Bronchial smooth muscle cell (primary cell): ENCODE data around the gene OR2A14. TPM values are rescaled to one million over a fixed set of nuclear protein-coding genes. Genes with fewer than 3 reads are reported as not detected.

Experiments
- total RNA-seq: library from RNA; depleted of rRNA; stranded (reverse); fragments of >200 nt; gene quantifications from 2 replicates; pipeline ENCODE4 v1.2.1, GENCODE V29; 2014

OR2A14 gene, protein sequence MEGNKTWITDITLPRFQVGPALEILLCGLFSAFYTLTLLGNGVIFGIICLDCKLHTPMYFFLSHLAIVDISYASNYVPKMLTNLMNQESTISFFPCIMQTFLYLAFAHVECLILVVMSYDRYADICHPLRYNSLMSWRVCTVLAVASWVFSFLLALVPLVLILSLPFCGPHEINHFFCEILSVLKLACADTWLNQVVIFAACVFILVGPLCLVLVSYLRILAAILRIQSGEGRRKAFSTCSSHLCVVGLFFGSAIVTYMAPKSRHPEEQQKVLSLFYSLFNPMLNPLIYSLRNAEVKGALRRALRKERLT
- total RNA-seq: not detected in 2 replicates

DNA sequence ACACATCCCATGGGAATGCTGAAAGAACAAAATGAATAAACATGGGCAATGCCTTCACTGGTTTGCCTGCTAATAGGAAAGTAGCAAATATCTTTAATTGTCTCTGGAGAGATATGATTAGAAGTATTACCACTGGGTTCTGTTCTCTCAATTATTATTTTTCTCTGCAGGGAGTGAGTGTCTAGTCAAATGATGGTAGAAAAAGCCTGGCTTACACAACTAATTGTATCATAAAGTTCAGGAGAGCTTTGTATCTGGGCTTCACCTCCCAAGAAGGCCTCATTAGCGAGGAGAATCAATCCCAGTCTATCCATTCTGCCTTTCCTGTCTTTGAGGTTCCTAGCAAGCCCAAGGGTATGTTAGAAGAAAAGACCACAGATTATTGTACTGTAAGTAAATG is at the start of gene OR2A14:
Gene OR2A14 (plus strand): TSS at position 301 of the 400 bp plus-strand sequence. CDS start 5,937 bp downstream, outside the sequence.

DNA sequence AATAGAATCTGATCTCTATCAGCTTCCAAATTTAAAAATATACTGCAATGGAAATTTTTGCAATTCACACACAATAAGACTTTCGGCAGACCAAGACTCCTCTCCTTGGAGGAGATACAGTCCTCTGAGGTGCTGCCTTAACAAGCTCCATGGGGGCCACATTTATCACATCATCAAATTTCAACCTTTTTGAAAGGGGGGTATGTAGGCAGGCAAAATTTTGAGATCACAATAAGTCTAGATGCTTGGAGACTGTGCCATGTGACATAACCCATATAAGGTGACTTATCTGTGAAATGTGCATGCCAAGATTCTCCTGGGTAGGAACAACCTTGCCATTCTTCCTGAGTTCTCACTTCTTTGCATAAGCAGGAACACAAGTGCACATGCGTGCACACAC is 37.0 kb upstream of the OR2A14 start, which contains the start of gene OR2A12:
Gene OR2A12 (plus strand): TSS at position 301 of the 400 bp plus-strand sequence. CDS start 8,830 bp downstream, outside the sequence.

DNA sequence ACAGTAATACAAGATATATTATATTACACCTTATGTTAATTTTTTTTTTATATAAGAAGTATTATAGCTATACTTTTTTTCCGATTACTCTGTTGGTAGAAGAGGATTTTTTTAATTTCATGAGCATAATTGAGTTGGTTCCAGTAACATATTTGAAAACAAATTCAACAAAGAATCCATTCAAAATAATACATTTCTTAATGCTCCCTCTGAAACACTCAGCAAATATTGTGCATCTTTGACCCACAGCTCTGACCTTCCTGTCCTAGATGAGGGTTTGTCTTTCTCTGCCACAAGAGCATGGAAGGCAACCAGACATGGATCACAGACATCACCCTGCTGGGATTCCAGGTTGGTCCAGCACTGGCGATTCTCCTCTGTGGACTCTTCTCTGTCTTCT is 13.7 kb upstream of the OR2A14 start, which contains the start of gene OR2A2:
Gene OR2A2 (plus strand): TSS at position 301 of the 400 bp plus-strand sequence. CDS start 0 bp downstream, at position 301.

Other genes starting within 250 kb of the OR2A14 start
- 36.8 and 45.7 TPM in 2 replicates for gene TCAF1, start 221.0 kb upstream of the OR2A14 start, total RNA-seq
- gene OR2F2, start 187.9 kb upstream of the OR2A14 start, total RNA-seq: not detected in 2 replicates
- not detected in 2 replicates for gene OR2F1, start 168.3 kb upstream of the OR2A14 start, total RNA-seq
- gene OR6B1, start 122.9 kb upstream of the OR2A14 start, total RNA-seq: not detected in 2 replicates
- not detected in 2 replicates for gene OR2A5, start 74.2 kb upstream of the OR2A14 start, total RNA-seq
- not detected in 2 replicates for gene OR2A25, start 53.4 kb upstream of the OR2A14 start, total RNA-seq
- gene OR2A12, start 36.9 kb upstream of the OR2A14 start, total RNA-seq: not detected in 2 replicates
- gene OR2A2, start 13.6 kb upstream of the OR2A14 start, total RNA-seq: not detected in 2 replicates
- gene CTAGE4, start 60.3 kb downstream of the OR2A14 start, total RNA-seq: 0.09 and 0.32 TPM in 2 replicates
- gene ARHGEF35, start 72.7 kb downstream of the OR2A14 start, total RNA-seq: 2.5 and 2.7 TPM in 2 replicates
- gene OR2A42, start 116.4 kb downstream of the OR2A14 start, total RNA-seq: under 0.01 TPM in 1 of 2 replicates, not detected in the other
- 0.09 TPM in 1 of 2 replicates, not detected in the other for gene OR2A7, start 141.6 kb downstream of the OR2A14 start, total RNA-seq
- 0.16 and 0.60 TPM in 2 replicates for gene CTAGE8, start 146.1 kb downstream of the OR2A14 start, total RNA-seq
- gene OR2A1, start 189.2 kb downstream of the OR2A14 start, total RNA-seq: 0.09 TPM in 1 of 2 replicates, not detected in the other
- 0.63 and 1.4 TPM in 2 replicates for gene ARHGEF5, start 232.2 kb downstream of the OR2A14 start, total RNA-seq